PC-9 (cell line): ENCODE data around the gene KAT6B. TPM values are rescaled to one million over a fixed set of nuclear protein-coding genes. Genes with fewer than 3 reads are reported as not detected.

Source experiments
- BruUV-seq: library from RNA; stranded (reverse); fragments of 400-500 nt; replicated peaks from 2 replicates; lab custom pipeline; 2021; lab: Mats Ljungman, UMichigan
- CTCF ChIA-PET: fragments of 300-600 bp; sonication (Branson Sonifier 250); formaldehyde crosslinking; loops from one replicate; lab custom pipeline; 2022; ENCODE audit warnings: antibody characterized with exemption; lab: Charles Lee
- POLR2A ChIA-PET: fragments of 300-600 bp; sonication (Branson Sonifier 250); formaldehyde crosslinking; loops from one replicate; lab custom pipeline; 2022; ENCODE audit warnings: antibody characterized with exemption; ENCODE audit not compliant: unreplicated experiment; lab: Charles Lee
- DNase-seq, 2 experiments: peaks; one replicate each; pipeline versions ENCODE4 v3.0.0 to v3.0.0-alpha.2; 2015 to 2022; ENCODE audit warnings: mixed read lengths in 1 of 2
- H2AFZ ChIP-seq: fragments of 200-600 bp; sonication (generic); 2 replicates; pipeline ENCODE4 v1.8.1; 2017; ENCODE audit warnings: antibody characterized with exemption
- H3F3A ChIP-seq: fragments of 200-600 bp; sonication (generic); 2 replicates; pipeline ENCODE4 v1.8.1; 2017; ENCODE audit warnings: antibody characterized with exemption, mild to moderate bottlenecking, low read depth; ENCODE audit not compliant: insufficient read depth
- H3K27ac ChIP-seq: fragments of 200-600 bp; sonication (generic); 2 replicates; pipeline ENCODE4 v1.6.1; 2016; ENCODE audit warnings: mixed run types
- H3K27me3 ChIP-seq: fragments of 200-600 bp; sonication (generic); 2 replicates; pipeline ENCODE4 v1.6.1; 2016; ENCODE audit warnings: low read depth, mixed run types; ENCODE audit not compliant: insufficient read depth
- H3K36me3 ChIP-seq: fragments of 200-600 bp; sonication (generic); 2 replicates; pipeline ENCODE4 v1.6.1; 2016; ENCODE audit warnings: low read depth, mixed run types
- H3K4me1 ChIP-seq: fragments of 200-600 bp; sonication (generic); replicated peaks from 2 replicates; pipeline ENCODE4 v1.6.1; 2016; ENCODE audit warnings: mixed run types; ENCODE audit not compliant: insufficient read depth
- H3K4me2 ChIP-seq: fragments of 200-600 bp; sonication (generic); 2 replicates; pipeline ENCODE4 v1.6.1; 2017; ENCODE audit warnings: mixed run types
- H3K4me3 ChIP-seq: fragments of 200-600 bp; sonication (generic); 2 replicates; pipeline ENCODE4 v1.6.1; 2016; ENCODE audit warnings: mixed run types
- H3K79me2 ChIP-seq: fragments of 200-600 bp; sonication (generic); 2 replicates; pipeline ENCODE4 v1.6.1; 2017; ENCODE audit warnings: low read depth, mixed run types
- H3K9me2 ChIP-seq: fragments of 200-600 bp; sonication (generic); 2 replicates; pipeline ENCODE4 v1.8.1; 2017; ENCODE audit warnings: mild to moderate bottlenecking; ENCODE audit not compliant: insufficient read depth
- H3K9me3 ChIP-seq: fragments of 200-600 bp; sonication (generic); 2 replicates; pipeline ENCODE4 v1.8.1; 2016; ENCODE audit warnings: low read depth; ENCODE audit not compliant: insufficient read depth
- H4K20me1 ChIP-seq: fragments of 200-600 bp; sonication (generic); 2 replicates; pipeline ENCODE4 v1.8.1; 2017; ENCODE audit not compliant: insufficient read depth
- CTCF ChIP-seq: fragments of 200-600 bp; sonication (generic); conservative IDR thresholded peaks from 2 replicates; pipeline ENCODE4 v1.6.1; 2017; ENCODE audit warnings: mixed run types, antibody characterized with exemption, mild to moderate bottlenecking, moderate library complexity
- EZH2 ChIP-seq: fragments of 200-600 bp; sonication (generic); IDR thresholded peaks from 2 replicates; pipeline ENCODE4 v1.8.0; 2017; ENCODE audit warnings: antibody characterized with exemption, low read depth
- intact Hi-C: fragments of 100-400 bp; cut with micrococcal nuclease; formaldehyde crosslinking; loops from one replicate; pipeline ENCODE4 v1.10.0; 2022; ENCODE audit not compliant: unreplicated experiment
- total RNA-seq: library from RNA; stranded (reverse); gene quantifications from 2 replicates; pipeline ENCODE4 v1.2.3, GENCODE V29; 2021

The KAT6B gene
- total RNA-seq, 1 experiment from 2014 or later: 30.9 TPM

- H4K20me1 ChIP-seq: peaks cover 5% of the 10 kb centered on the region; the same call in 1 of the 2 replicates
Observed at GRCh38 chr10:74888962-74889661, 62.7 kb downstream of the KAT6B start.

GRCh38 chr10:74889662-74889998, 63.2 kb downstream of the KAT6B start:
- Histone ChIP-seq H3F3A (0 out of 2 replicates have a peak, but pooled peaks cover 5% of the 10 kb centered on the region), H3K36me3 (no peaks in the 10 kb centered on the region), H2AFZ (no peak overlapping the region), H3K27me3 (no peaks in the 10 kb centered on the region), H3K9me3 (no peaks in the 10 kb centered on the region), H3K27ac (no peak overlapping the region), H3K4me3 (no peak overlapping the region), H3K4me1 (no peaks in the 10 kb centered on the region), H3K9me2 (peaks cover 4% of the 10 kb centered on the region; the same call in 1 of the 2 replicates), H4K20me1 (peaks cover 8% of the 10 kb centered on the region; the same call in 1 of the 2 replicates), H3K79me2 (peaks cover 24% of the 10 kb centered on the region), H3K4me2 (no peak overlapping the region)
- no peak for TF ChIP-seq EZH2
- no peak for TF ChIP-seq CTCF
- BruUV-seq: no TSS peak
- no peak for DNase-seq
- intact Hi-C loops: no loop called here
- ChIA-PET POLR2A (no interaction called here), CTCF (interaction anchor here (0.5 to 0.7 kb wide), 3 partner anchors 53 to 296 kb away, joined by 3 to 5 read pairs (median 5); no protein-coding TSS in a partner anchor)

More at GRCh38 chr10:74888962-74889661, 62.7 kb downstream of the KAT6B start:
- no peaks in the 10 kb centered on the region for H3K4me1 ChIP-seq
- no peaks in the 10 kb centered on the region for H3K9me3 ChIP-seq
- no peak overlapping the region for H3K27ac ChIP-seq
- no peak overlapping the region for H3K4me2 ChIP-seq
- H3K4me3 ChIP-seq: no peak overlapping the region
- peaks cover 25% of the 10 kb centered on the region for H3K79me2 ChIP-seq
- ChIA-PET CTCF (interaction anchor here (0.5 to 0.7 kb wide), 2 partner anchors 54 to 295 kb away, joined by 3 to 5 read pairs; no protein-coding TSS in a partner anchor), POLR2A (interaction anchor here (0.5 kb wide), 1 partner anchor 429 kb away, joined by 5 read pairs; no protein-coding TSS in a partner anchor)
- intact Hi-C loops: no loop called here
- TF ChIP-seq CTCF (no peak), EZH2 (no peak)
- H3F3A ChIP-seq: 0 out of 2 replicates have a peak, but pooled peaks cover 5% of the 10 kb centered on the region
- no TSS peak for BruUV-seq
- H3K9me2 ChIP-seq: peaks cover 7% of the 10 kb centered on the region; the same call in 1 of the 2 replicates
- no peaks in the 10 kb centered on the region for H3K27me3 ChIP-seq
- DNase-seq: no peak
- H3K36me3 ChIP-seq: no peaks in the 10 kb centered on the region
- no peak overlapping the region for H2AFZ ChIP-seq

- intact Hi-C loops: no loop called here
- Histone ChIP-seq H3K4me2 (no peak overlapping the region), H3K9me2 (peaks cover 3% of the 10 kb centered on the region; the same call in 1 of the 2 replicates), H3F3A (0 out of 2 replicates have a peak, but pooled peaks cover 5% of the 10 kb centered on the region), H3K79me2 (peaks cover 27% of the 10 kb centered on the region), H3K4me3 (no peak overlapping the region), H3K36me3 (no peaks in the 10 kb centered on the region), H3K9me3 (no peaks in the 10 kb centered on the region), H3K4me1 (no peaks in the 10 kb centered on the region), H3K27ac (no peak overlapping the region), H3K27me3 (no peaks in the 10 kb centered on the region), H2AFZ (no peak overlapping the region), H4K20me1 (peaks cover 11% of the 10 kb centered on the region; the same call in 1 of the 2 replicates)
- POLR2A ChIA-PET: interaction anchor here (0.7 kb wide), 2 partner anchors 19 to 110 kb away, joined by 9 read pairs; no protein-coding TSS in a partner anchor
- TF ChIP-seq EZH2: no peak
- no peak for TF ChIP-seq CTCF
- DNase-seq: no peak
- no TSS peak for BruUV-seq
- CTCF ChIA-PET: interaction anchor here (0.6 kb wide), 1 partner anchor 126 kb away, joined by 5 read pairs; no protein-coding TSS in a partner anchor
Observed at GRCh38 chr10:74890460-74890859, 64.1 kb downstream of the KAT6B start.
